ENCODE results near the gene CSTF3.

CSTF3 gene

DNA sequence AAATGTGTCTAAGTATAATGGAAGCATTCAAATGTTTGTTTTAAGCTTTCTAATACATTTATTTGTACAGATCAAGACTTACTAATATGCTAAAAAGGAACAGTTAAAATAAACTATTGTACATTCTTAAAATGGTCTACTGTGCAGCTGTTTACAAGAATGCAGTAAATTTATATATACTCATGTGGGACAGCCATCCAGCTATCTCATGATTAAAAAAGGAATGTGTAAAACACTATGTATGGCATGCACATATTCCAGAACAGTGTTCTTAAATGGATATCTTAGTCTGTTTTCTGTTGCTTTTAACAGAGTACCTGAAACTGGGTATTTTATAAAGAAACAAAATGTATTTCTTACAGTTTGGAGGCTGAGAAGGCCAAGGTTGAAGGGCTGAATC, 30.2 kb upstream of the CSTF3 start:
- in situ Hi-C loops (cut with HindIII; ENCODE audit: low sequenced_read_pairs), result no loop called here
- TF ChIP-seq, protein P1, sequence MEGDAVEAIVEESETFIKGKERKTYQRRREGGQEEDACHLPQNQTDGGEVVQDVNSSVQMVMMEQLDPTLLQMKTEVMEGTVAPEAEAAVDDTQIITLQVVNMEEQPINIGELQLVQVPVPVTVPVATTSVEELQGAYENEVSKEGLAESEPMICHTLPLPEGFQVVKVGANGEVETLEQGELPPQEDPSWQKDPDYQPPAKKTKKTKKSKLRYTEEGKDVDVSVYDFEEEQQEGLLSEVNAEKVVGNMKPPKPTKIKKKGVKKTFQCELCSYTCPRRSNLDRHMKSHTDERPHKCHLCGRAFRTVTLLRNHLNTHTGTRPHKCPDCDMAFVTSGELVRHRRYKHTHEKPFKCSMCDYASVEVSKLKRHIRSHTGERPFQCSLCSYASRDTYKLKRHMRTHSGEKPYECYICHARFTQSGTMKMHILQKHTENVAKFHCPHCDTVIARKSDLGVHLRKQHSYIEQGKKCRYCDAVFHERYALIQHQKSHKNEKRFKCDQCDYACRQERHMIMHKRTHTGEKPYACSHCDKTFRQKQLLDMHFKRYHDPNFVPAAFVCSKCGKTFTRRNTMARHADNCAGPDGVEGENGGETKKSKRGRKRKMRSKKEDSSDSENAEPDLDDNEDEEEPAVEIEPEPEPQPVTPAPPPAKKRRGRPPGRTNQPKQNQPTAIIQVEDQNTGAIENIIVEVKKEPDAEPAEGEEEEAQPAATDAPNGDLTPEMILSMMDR (IDR thresholded peaks at IDR 0.05; ENCODE audit: low read depth, low read length), result no peak
- no peak for DNase-seq (ENCODE audit: low read depth, low spot score)
- no peak overlapping the region for H3K4me3 ChIP-seq (ENCODE audit: low read depth, low read length)

DNA sequence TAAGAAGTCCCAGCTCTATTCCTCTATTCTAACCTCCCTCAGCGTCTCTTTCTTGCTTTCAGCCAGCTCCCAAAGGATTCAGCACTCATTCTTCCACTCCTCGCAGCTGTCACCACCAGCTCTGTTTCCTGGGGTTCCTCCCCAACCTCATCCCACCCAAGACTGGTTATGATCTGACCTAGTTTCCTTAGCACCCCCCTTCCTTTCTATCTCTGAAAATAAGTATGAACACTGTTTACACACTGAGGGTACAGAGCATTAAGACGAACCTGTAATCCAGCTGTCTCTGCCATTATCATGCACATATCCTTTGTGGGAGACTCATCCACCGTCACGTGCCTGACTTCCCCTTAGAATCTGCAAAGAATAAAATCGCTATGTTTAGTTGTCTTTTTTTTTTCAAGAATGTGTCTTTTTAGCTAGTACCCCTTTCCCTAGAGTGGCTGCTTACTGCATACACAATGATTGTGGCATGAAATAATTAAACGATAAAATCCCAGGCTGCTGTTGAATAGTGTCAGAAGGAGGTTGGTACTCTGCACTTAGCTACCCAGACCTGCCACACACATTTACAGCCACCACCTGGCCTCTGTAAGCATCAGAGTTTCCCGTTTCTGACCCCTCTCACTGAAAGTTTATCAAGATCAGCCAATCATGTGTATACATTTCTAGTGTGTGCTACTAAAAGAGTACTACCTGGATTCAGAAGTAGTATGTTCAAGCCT, 26.9 kb upstream of the CSTF3 start:
- DNase-seq (ENCODE audit: low read depth, low spot score), result no peak
- no peak overlapping the region for H3K4me3 ChIP-seq (ENCODE audit: low read depth, low read length)

DNA sequence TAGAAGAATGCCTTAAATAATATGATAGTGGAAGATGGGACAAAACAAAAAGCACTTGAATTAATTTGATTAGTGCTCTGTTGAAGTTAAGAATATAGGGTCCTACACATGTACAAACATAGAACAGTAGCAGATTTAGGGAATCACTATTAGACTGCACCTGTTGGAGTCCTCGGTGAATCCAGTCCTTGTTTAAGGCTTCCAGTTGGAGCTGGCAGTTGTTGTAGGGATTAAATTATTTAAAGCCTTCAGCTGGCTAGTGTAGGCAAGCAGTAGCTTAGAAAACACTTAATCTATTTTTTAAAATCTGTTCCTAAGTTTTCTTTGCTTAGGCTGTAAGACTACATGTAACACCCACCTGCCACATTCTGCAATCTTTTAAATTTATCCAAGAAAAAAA, 24.5 kb upstream of the CSTF3 start:
- no peak for DNase-seq (ENCODE audit: low read depth, low spot score)
- in situ Hi-C loops (cut with HindIII; ENCODE audit: low sequenced_read_pairs), result no loop called here
- no peak overlapping the region for H3K4me3 ChIP-seq (ENCODE audit: low read depth, low read length)
- TF ChIP-seq, protein P1 (IDR thresholded peaks at IDR 0.05; ENCODE audit: low read depth, low read length), result no peak

More for the DNA sequence above, 26.9 kb upstream of the CSTF3 start:
- TF ChIP-seq, protein P1 (IDR thresholded peaks at IDR 0.05; ENCODE audit: low read depth, low read length), result no peak
- in situ Hi-C loops (cut with HindIII; ENCODE audit: low sequenced_read_pairs), result no loop called here

DNA sequence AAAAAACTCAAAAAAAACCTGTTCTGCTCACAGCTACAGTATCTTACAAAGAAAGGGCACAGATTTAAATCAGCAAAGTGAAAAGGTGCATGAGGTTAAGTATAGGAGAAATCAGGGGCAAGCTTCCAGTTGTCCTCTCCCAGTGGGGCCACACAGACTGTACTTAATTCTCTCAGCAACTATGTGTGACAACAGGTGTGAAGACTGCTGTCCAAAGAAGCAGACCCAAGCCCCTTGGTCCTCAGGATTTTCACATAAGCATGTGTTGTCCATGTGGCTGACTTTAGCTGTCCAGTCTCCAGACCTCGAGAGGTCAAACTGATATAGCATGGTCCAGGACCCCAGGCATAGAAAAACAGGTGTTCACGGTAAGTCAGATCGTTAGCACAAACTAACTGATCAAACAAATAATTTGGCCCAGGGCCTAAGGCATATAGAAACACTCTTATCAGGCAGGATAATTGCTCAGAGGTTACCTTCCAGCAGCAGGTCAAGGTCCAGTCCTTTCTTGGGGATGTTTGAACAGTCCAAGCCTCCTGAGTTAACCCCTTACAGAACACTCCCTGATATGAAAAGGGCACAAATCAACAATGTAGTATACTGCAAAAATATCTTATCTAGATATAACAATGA, 21.1 kb upstream of the CSTF3 start:
- no peak for DNase-seq (ENCODE audit: low read depth, low spot score)
- H3K4me3 ChIP-seq (ENCODE audit: low read depth, low read length), result no peak overlapping the region
- in situ Hi-C loops (cut with HindIII; ENCODE audit: low sequenced_read_pairs), result no loop called here
- TF ChIP-seq, protein P1 (IDR thresholded peaks at IDR 0.05; ENCODE audit: low read depth, low read length), result no peak

DNA sequence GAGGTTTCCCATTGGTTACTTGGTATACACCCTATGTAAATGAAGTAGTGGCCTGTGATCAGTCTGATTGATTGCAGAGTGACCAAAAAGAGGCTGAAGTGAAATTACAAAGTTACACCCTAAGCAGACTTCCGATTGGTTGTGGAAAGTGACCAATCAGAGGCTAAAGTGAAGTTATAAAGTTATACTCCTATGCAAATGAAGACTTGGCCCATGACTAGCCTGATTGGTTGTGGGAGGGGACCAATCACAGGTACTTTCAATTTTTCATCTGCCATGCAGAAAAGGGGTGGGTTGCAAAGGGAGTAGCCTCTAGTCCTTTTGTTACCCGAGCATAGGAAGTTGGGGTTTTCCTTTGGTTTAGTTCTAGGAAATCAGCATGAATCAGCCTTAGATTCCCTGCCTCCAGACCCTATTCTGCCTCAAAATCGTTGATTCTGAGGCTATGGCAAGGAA, 18.1 kb upstream of the CSTF3 start:
- TF ChIP-seq, protein P1 (IDR thresholded peaks at IDR 0.05; ENCODE audit: low read depth, low read length), result no peak
- no peak overlapping the region for H3K4me3 ChIP-seq (ENCODE audit: low read depth, low read length)
- DNase-seq (ENCODE audit: low read depth, low spot score), result no peak
- in situ Hi-C loops (cut with HindIII; ENCODE audit: low sequenced_read_pairs), result no loop called here

DNA sequence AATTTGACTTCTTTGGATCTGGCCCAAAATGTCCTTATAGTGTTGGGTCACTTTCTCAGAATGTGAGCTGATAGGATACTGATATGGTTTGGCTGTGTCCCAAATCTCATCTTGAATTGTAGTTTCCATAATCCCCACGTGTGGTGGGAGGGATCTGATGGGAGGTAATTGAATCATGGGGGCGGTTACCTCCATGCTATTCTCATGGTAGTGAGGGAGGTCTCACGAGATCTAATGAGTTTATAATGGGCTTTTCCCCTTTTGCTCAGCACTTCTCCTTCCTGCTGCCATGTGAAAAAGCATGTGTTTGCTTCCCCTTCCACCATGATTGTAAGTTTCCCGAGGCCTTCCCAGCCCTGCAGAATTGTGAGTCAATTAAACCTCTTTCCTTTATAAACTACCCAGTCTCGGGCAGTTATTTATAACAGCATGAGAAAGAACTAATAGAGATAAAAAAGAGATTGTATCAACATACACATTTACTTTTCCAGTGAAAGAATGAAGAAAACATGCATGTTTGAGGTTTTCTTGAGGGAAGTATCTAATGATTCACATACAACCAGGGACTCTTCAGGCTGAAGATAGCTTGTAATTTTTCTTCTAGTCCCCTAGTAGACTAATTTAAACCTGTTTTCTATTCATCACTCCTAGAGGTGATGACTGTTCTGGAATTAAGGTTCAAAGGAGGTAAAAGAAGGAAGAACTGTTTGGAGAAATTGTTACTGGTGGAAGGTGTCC, 17.3 kb upstream of the CSTF3 start:
- in situ Hi-C loops (cut with HindIII; ENCODE audit: low sequenced_read_pairs), result no loop called here
- TF ChIP-seq, protein P1 (IDR thresholded peaks at IDR 0.05; ENCODE audit: low read depth, low read length), result no peak
- no peak for DNase-seq (ENCODE audit: low read depth, low spot score)
- no peak overlapping the region for H3K4me3 ChIP-seq (ENCODE audit: low read depth, low read length)
